ENCODE data around the gene PINLYP.

The PINLYP gene

DNA sequence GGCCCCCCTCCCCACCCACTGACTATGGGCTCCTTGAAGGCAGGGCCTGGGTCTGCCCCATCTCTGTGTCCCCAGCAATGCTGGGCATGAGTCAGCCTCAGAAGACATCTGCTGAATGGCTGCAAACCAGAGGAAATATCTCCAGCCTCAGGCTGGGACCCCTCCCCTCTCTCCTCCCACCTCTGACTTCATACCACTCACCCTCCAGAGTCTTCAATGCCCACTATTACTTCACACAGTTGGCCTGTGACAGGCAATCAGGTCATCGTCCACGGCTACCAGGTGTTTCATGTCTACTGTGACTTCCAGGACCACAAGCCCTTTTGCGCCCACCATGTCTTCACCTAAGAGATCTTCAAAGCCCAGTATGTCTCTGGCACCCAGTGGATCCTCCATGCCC lies 36.2 kb downstream of the PINLYP start, which contains the start of gene SRRM5:
TSS of gene SRRM5 (plus strand) at position 301 of the 400 bp plus-strand sequence. CDS start at position 335, 34 bp downstream.
- H3K27ac ChIP-seq: no peak within 1 kb of the TSS
- TF ChIP-seq ZFX (IDR thresholded peaks at IDR 0.05; ENCODE audit: borderline replicate concordance): no peak
- no peak for TF ChIP-seq CTCF (IDR thresholded peaks at IDR 0.05)

- TF ChIP-seq CTCF (IDR thresholded peaks at IDR 0.05) (no peak), ZFX (IDR thresholded peaks at IDR 0.05; ENCODE audit: borderline replicate concordance) (no peak)
- no peak overlapping the region for H3K27ac ChIP-seq
Measured at GRCh38 chr19:43612374-43612773, 36.8 kb downstream of the PINLYP start.

DNA sequence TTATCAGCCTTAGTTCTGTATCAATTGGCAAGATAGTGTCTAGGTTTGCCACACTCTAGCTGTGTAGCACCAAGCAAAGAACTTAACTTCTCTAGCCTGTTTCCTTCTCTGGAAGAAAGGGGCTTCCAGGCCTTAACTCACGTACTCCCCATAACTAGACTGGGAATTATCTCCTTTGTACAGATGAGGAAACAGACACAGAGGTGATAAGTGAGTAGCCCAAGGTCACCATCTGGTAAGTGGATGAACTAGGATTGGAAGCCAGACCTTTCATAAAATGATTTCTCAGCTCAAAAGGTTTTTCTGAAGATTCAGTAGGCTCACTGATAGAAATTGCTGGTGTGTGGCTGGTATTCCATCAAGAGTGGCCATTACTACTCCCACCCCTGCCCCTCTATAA lies 40.7 kb downstream of the PINLYP start:
- TF ChIP-seq CTCF (IDR thresholded peaks at IDR 0.05): no peak
- TF ChIP-seq ZFX (IDR thresholded peaks at IDR 0.05; ENCODE audit: borderline replicate concordance): no peak
- H3K27ac ChIP-seq: no peak overlapping the region

DNA sequence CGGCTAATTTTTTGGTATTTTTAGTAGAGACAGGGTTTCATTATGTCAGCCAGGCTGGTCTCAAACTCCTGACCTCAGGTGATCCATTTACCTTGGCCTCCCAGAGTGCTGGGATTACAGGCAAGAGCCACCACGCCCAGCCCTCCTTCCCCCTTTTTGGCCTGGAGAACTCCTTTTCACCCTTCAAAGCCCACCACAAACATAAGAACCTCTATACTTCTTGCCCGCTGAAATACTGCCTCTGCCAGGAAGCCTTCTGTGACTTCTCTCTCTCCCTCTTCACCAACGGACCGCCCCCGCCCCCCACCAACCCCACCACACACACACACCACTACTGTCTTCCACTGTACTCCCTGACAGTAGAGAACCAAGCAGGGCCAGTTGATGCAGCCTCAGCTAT lies 41.4 kb downstream of the PINLYP start:
- TF ChIP-seq ZFX (IDR thresholded peaks at IDR 0.05; ENCODE audit: borderline replicate concordance): no peak
- no peak for TF ChIP-seq CTCF (IDR thresholded peaks at IDR 0.05)
- no peak overlapping the region for H3K27ac ChIP-seq

GRCh38 chr19:43618921-43619261 lies 43.3 kb downstream of the PINLYP start:
- H3K27ac ChIP-seq: peak overlapping the region; percentile 100
- TF ChIP-seq ZFX (IDR thresholded peaks at IDR 0.05; ENCODE audit: borderline replicate concordance) (no peak), CTCF (IDR thresholded peaks at IDR 0.05) (no peak)

DNA sequence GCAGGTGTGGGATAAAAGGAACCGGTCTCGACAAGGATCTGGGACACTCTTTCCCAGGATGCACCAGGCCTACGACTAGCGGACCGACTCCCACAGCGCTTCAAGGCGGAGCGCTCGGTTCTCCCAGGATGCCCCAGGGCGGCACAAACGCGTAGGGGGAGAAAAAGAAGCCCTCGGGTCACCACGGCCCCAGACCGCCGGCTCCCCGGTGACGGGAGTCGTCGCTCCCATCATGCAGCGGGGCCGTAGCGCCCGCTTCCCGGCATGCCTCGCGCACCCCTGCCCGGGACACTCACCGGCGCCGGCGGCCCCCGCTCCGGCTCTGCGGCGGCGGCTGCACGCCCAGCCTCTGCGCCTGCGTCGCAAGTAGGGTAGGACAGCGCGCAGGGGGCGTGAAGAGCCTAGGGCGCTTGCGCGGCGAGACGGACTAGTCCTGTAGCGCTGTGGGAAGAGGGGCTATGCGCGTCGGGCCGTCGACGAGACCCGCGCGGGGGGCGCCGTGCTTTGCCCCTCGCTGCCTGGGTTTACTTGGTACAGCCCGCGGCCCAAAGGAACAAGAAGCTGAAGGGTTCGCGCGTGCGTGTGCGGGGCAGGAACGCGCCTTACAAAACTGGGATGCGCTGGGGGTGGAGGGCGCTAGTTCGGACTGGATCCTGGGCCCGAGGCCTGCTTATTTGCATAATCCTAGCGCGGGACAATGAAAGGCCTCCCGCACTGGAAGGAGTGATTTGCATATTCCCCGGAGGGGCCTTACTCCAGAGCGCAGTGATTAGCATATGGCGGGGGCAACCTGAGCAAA lies 43.9 kb downstream of the PINLYP start, which contains the start of gene ZNF428:
TSS of gene ZNF428 (minus strand) at position 368 of the 799 bp plus-strand sequence. CDS start 5,325 bp downstream, outside the sequence.
- TF ChIP-seq CTCF (IDR thresholded peaks at IDR 0.05): no peak
- no peak for TF ChIP-seq ZFX (IDR thresholded peaks at IDR 0.05; ENCODE audit: borderline replicate concordance)
- H3K27ac ChIP-seq: peak within 1 kb of the TSS; percentile 100
